Epithelial cell of esophagus (primary cell): ENCODE data around the gene NME3.

Experiments
- DNase-seq: peaks from one replicate; pipeline ENCODE4 v3.0.0; 2010; ENCODE audit warnings: low read depth
- H3K4me3 ChIP-seq: 2 replicates; pipeline ENCODE4 v1.5.1; 2011; ENCODE audit warnings: mild to moderate bottlenecking, low read length, control low read depth
- CTCF ChIP-seq: IDR thresholded peaks from 2 replicates; pipeline ENCODE4 v1.5.1; 2011; ENCODE audit warnings: low read depth, mild to moderate bottlenecking, low read length, control low read depth, inconsistent platforms; ENCODE audit not compliant: insufficient read depth; ENCODE audit errors: missing control alignments

Gene NME3

GRCh38 chr16:1779741-1780676 lies 8.7 kb upstream of the NME3 start:
- TF ChIP-seq CTCF, result no peak
- H3K4me3 ChIP-seq, result no peak overlapping the region
- DNase-seq, result no peak

GRCh38 chr16:1779234-1779701 lies 7.9 kb upstream of the NME3 start:
- no peak overlapping the region for H3K4me3 ChIP-seq
- TF ChIP-seq CTCF, result no peak
- DNase-seq, result no peak

GRCh38 chr16:1778200-1779179 lies 7.1 kb upstream of the NME3 start:
- no peak for TF ChIP-seq CTCF
- no peak for DNase-seq
- H3K4me3 ChIP-seq, result no peak overlapping the region

GRCh38 chr16:1777375-1778199 lies 6.2 kb upstream of the NME3 start:
- no peak for DNase-seq
- TF ChIP-seq CTCF, result no peak
- no peak overlapping the region for H3K4me3 ChIP-seq

- no peak for DNase-seq
- no peak for TF ChIP-seq CTCF
- no peak overlapping the region for H3K4me3 ChIP-seq
Measured at GRCh38 chr16:1776991-1777374, 5.6 kb upstream of the NME3 start.

- no peak overlapping the region for H3K4me3 ChIP-seq
Measured at GRCh38 chr16:1776672-1776955, 5.3 kb upstream of the NME3 start.

More at GRCh38 chr16:1776672-1776955, 5.3 kb upstream of the NME3 start:
- DNase-seq, result no peak
- TF ChIP-seq CTCF, result no peak
